H1 (cell line): ENCODE results near the gene C21orf58. TPM values are rescaled to one million over a fixed set of nuclear protein-coding genes. Genes with fewer than 3 reads are reported as not detected.

Source experiments
- CTCF ChIA-PET: fragments of 300-600 bp; sonication (Branson Sonifier 250); formaldehyde crosslinking; loops from one replicate; lab custom pipeline; 2021; ENCODE audit not compliant: partially characterized antibody; lab: Charles Lee
- POLR2A ChIA-PET: fragments of 300-600 bp; sonication (Branson Sonifier 250); formaldehyde crosslinking; loops from one replicate; lab custom pipeline; 2021; ENCODE audit warnings: inconsistent platforms; ENCODE audit not compliant: partially characterized antibody; lab: Charles Lee
- DNase-seq, 2 experiments: peaks; one replicate each; pipeline versions ENCODE4 v3.0.0 to v3.0.0-alpha.2; 2010 to 2022; ENCODE audit warnings: low spot score in 2 of 2, low read depth in 1 of 2, mixed read lengths in 1 of 2
- FAIRE-seq: peaks from 2 replicates; lab custom pipeline; 2011; peaks lifted over from hg19 to GRCh38; lab: Jason Lieb, UNC
- H2AFZ ChIP-seq: 2 replicates; pipeline ENCODE4 v1.8.1; 2012; ENCODE audit warnings: low read length, inconsistent platforms
- H2AK5ac ChIP-seq: 2 replicates; pipeline ENCODE4 v1.6.1; 2013; ENCODE audit warnings: low read depth, low read length
- H2BK120ac ChIP-seq: replicated peaks from 2 replicates; pipeline ENCODE3; 2013; ENCODE audit warnings: low read depth, low read length, inconsistent platforms
- H2BK12ac ChIP-seq: 2 replicates; pipeline ENCODE4 v1.6.1; 2013; ENCODE audit warnings: low read depth, low read length
- H2BK15ac ChIP-seq: 2 replicates; pipeline ENCODE4 v1.6.1; 2013; ENCODE audit warnings: low read length
- H2BK20ac ChIP-seq: 2 replicates; pipeline ENCODE4 v1.6.1; 2013; ENCODE audit warnings: low read length
- H2BK5ac ChIP-seq: 2 replicates; pipeline ENCODE4 v1.6.1; 2013; ENCODE audit warnings: low read depth, low read length
- H3K14ac ChIP-seq: 2 replicates; pipeline ENCODE4 v1.6.1; 2013; ENCODE audit warnings: inconsistent platforms; ENCODE audit not compliant: insufficient read length
- H3K18ac ChIP-seq: 2 replicates; pipeline ENCODE4 v1.6.1; 2013; ENCODE audit warnings: low read length; ENCODE audit errors: extremely low read depth
- H3K23ac ChIP-seq: 2 replicates; pipeline ENCODE4 v1.6.1; 2013; ENCODE audit warnings: inconsistent platforms; ENCODE audit not compliant: insufficient read length
- H3K23me2 ChIP-seq: 2 replicates; pipeline ENCODE4 v1.6.1; 2013; ENCODE audit warnings: low read depth, low read length
- H3K27ac ChIP-seq: 2 replicates; pipeline ENCODE4 v1.6.1; 2011; ENCODE audit warnings: low read depth, low read length, inconsistent platforms
- H3K27me3 ChIP-seq, 4 experiments: replicated peaks in 1 of 4; 1 replicate in 1 of 4; 2 replicates in 3 of 4; pipeline versions ENCODE4 v1.6.1 to v1.8.1; 2011 to 2013; ENCODE audit warnings: low read length in 3 of 4, mild to moderate bottlenecking in 3 of 4, inconsistent platforms in 2 of 4, mixed read lengths in 2 of 4, moderate library complexity in 1 of 4; ENCODE audit not compliant: control insufficient read depth in 3 of 4, insufficient read depth in 3 of 4; ENCODE audit errors: extremely low read depth in 1 of 4
- H3K36me3 ChIP-seq, 4 experiments: 2 replicates each; pipeline versions ENCODE4 v1.6.1 to v1.8.1; 2011 to 2013; ENCODE audit warnings: mild to moderate bottlenecking in 4 of 4, low read length in 3 of 4, moderate library complexity in 2 of 4, control low read depth in 1 of 4, inconsistent platforms in 1 of 4; ENCODE audit not compliant: insufficient read depth in 4 of 4, control insufficient read depth in 2 of 4
- H3K4ac ChIP-seq: replicated peaks from 2 replicates; pipeline ENCODE3; 2013; ENCODE audit warnings: low read length, low read depth, mixed read lengths, inconsistent platforms; ENCODE audit not compliant: insufficient read length
- H3K4me1 ChIP-seq, 4 experiments: replicated peaks in 1 of 4; 1 replicate in 1 of 4; 2 replicates in 3 of 4; pipeline versions ENCODE4 v1.6.1 to v1.8.1; 2011 to 2013; ENCODE audit warnings: low read length in 3 of 4, inconsistent platforms in 2 of 4, mixed read lengths in 1 of 4; ENCODE audit not compliant: insufficient read depth in 4 of 4, control insufficient read depth in 3 of 4
- H3K4me2 ChIP-seq, 2 experiments: 2 replicates each; pipeline versions ENCODE4 v1.6.1 to v1.8.1; 2011 to 2013; ENCODE audit warnings: low read depth in 2 of 2, low read length in 2 of 2, control low read depth in 1 of 2, inconsistent platforms in 1 of 2, mild to moderate bottlenecking in 1 of 2; ENCODE audit not compliant: insufficient read depth in 1 of 2
- H3K4me3 ChIP-seq, 4 experiments: fragments of 200-600, 300-600 bp in 1 of 4; sonication (generic), shearing (Covaris generic), sonication (Bioruptor Twin) in 1 of 4; 2 replicates each; pipeline versions ENCODE4 v1.5.1 to v1.8.1; 2011 to 2016; ENCODE audit warnings: low read length in 4 of 4, low read depth in 3 of 4, control low read depth in 2 of 4, inconsistent platforms in 2 of 4, mild to moderate bottlenecking in 2 of 4, mixed read lengths in 1 of 4, moderate library complexity in 1 of 4; ENCODE audit not compliant: insufficient read depth in 2 of 4; ENCODE audit errors: extremely low read depth in 1 of 4
- H3K56ac ChIP-seq: replicated peaks from 2 replicates; pipeline ENCODE3; 2013; ENCODE audit warnings: low read depth, mild to moderate bottlenecking, mixed read lengths, low read length, inconsistent platforms; ENCODE audit not compliant: insufficient read length
- H3K79me1 ChIP-seq: 2 replicates; pipeline ENCODE4 v1.6.1; 2013; ENCODE audit warnings: low read depth, low read length, control low read depth
- H3K79me2 ChIP-seq, 2 experiments: 2 replicates each; pipeline versions ENCODE4 v1.6.1 to v1.8.1; 2012 to 2013; ENCODE audit warnings: low read length in 2 of 2, mild to moderate bottlenecking in 2 of 2, inconsistent platforms in 1 of 2; ENCODE audit not compliant: insufficient read depth in 2 of 2, control insufficient read depth in 1 of 2
- H3K9ac ChIP-seq, 4 experiments: replicated peaks in 1 of 4; 1 replicate in 1 of 4; 2 replicates in 3 of 4; pipeline versions ENCODE4 v1.6.1 to v1.8.1; 2011 to 2013; ENCODE audit warnings: low read depth in 3 of 4, low read length in 3 of 4, control low read depth in 2 of 4, mild to moderate bottlenecking in 2 of 4, moderate library complexity in 2 of 4, inconsistent platforms in 1 of 4; ENCODE audit errors: extremely low read depth in 1 of 4
- H3K9me3 ChIP-seq, 2 experiments: 2 replicates each; pipeline versions ENCODE4 v1.6.1 to v1.8.1; 2012 to 2013; ENCODE audit warnings: mild to moderate bottlenecking in 2 of 2, moderate library complexity in 2 of 2, control low read depth in 1 of 2, inconsistent platforms in 1 of 2, low read depth in 1 of 2, low read length in 1 of 2, mixed read lengths in 1 of 2; ENCODE audit not compliant: insufficient read depth in 2 of 2
- H4K20me1 ChIP-seq, 2 experiments: replicated peaks in 1 of 2; 2 replicates each; pipeline versions ENCODE3 to v1.8.1; 2011 to 2013; ENCODE audit warnings: inconsistent platforms in 2 of 2, low read length in 2 of 2, mild to moderate bottlenecking in 1 of 2; ENCODE audit not compliant: insufficient read depth in 2 of 2, control insufficient read depth in 1 of 2
- H4K5ac ChIP-seq: 2 replicates; pipeline ENCODE4 v1.6.1; 2013; ENCODE audit warnings: low read length, low read depth, mixed read lengths, inconsistent platforms; ENCODE audit not compliant: insufficient read length
- H4K8ac ChIP-seq: 2 replicates; pipeline ENCODE4 v1.8.0; 2013; ENCODE audit warnings: mild to moderate bottlenecking, moderate library complexity, low read length, inconsistent platforms; ENCODE audit not compliant: insufficient read depth; ENCODE audit errors: extremely low read depth
- H4K91ac ChIP-seq: replicated peaks from 2 replicates; pipeline ENCODE3; 2013; ENCODE audit warnings: low read length, mixed read lengths, inconsistent platforms; ENCODE audit not compliant: insufficient read length
- CHD1 ChIP-seq: IDR thresholded peaks from 2 replicates; pipeline ENCODE4 v1.6.1; 2012; ENCODE audit warnings: low read depth, low read length, improper control_type of control experiment
- CTBP2 ChIP-seq: IDR thresholded peaks from 2 replicates; pipeline ENCODE4 v1.7.0; 2011; ENCODE audit warnings: borderline replicate concordance, mild to moderate bottlenecking, moderate library complexity, mixed read lengths, low read length; ENCODE audit not compliant: insufficient read depth, insufficient read length
- GABPA ChIP-seq: IDR thresholded peaks from 2 replicates; pipeline ENCODE4 v1.6.1; 2011; ENCODE audit warnings: mild to moderate bottlenecking, low read length, moderate library complexity, borderline replicate concordance; ENCODE audit not compliant: insufficient read depth
- HDAC2 ChIP-seq, 2 experiments: fragments of 300-600 bp in 1 of 2; sonication (generic) in 1 of 2; IDR thresholded peaks; 2 replicates each; pipeline ENCODE4 v1.6.1; 2011 to 2012; ENCODE audit warnings: low read depth in 2 of 2, low read length in 2 of 2, mild to moderate bottlenecking in 2 of 2, moderate library complexity in 2 of 2, borderline replicate concordance in 1 of 2, inconsistent platforms in 1 of 2
- RFX5 ChIP-seq: IDR thresholded peaks from 2 replicates; pipeline ENCODE4 v1.6.1; 2011; ENCODE audit warnings: low read depth, low read length, improper control_type of control experiment, borderline replicate concordance
- WGBS, 2 experiments: shearing (Covaris generic) in 1 of 2; methylation state at CpG; one replicate each; pipeline versions ENCODE4 v1.1.6 to v1.1.7; 2013 to 2015; ENCODE audit warnings: low lambda C conversion rate in 2 of 2, mixed read lengths in 2 of 2, inconsistent platforms in 1 of 2, low coverage in 1 of 2, missing lambda C conversion rate in 1 of 2; ENCODE audit not compliant: insufficient replicate concordance in 2 of 2, insufficient coverage in 1 of 2, insufficient read length in 1 of 2; ENCODE audit errors: extremely low coverage in 1 of 2, missing lambda C conversion rate in 1 of 2; 5-methylcytosine and 5-hydroxymethylcytosine counted together
- polyA plus RNA-seq, 7 experiments: library from polyadenylated mRNA; depleted of rRNA in 3 of 7; stranded (reverse) in 5 of 7; unstranded in 2 of 7; fragments of >200 nt in 5 of 7; fragments of 200-250 nt in 2 of 7; gene quantifications; 1 replicate in 5 of 7; 2 replicates in 1 of 7; 4 replicates in 1 of 7; pipeline versions ENCODE4 v1.2.1 to v1.2.3, GENCODE V29; 2011 to 2013; ENCODE audit warnings: missing spikeins in 2 of 7, mixed read lengths in 2 of 7
- total RNA-seq: library from RNA; stranded (reverse); fragmentation: NEBNext Ultra II Directional; extraction: Animal tissue kit (Norgen Biotek cat#: 25700); gene quantifications from 2 replicates; pipeline ENCODE4 v1.2.1, GENCODE V29; 2021
- TF ChIP-seq, protein P1 (sequence below), 3 experiments: IDR thresholded peaks; 1 replicate in 2 of 3; 2 replicates in 1 of 3; pipeline versions ENCODE4 v1.5.1 to v1.6.1; 2011; ENCODE audit warnings: low read length in 3 of 3, mild to moderate bottlenecking in 3 of 3, inconsistent platforms in 2 of 3, low read depth in 1 of 3, moderate library complexity in 1 of 3; ENCODE audit not compliant: insufficient read depth in 1 of 3; ENCODE audit errors: control extremely low read depth in 1 of 3

C21orf58 gene
- total and polyA plus RNA-seq, 2 of the 8 experiments (the other 6 are each of a cell fraction or from before 2014, with no cell fraction given), result 13.8 to 26.1 TPM

- H4K8ac ChIP-seq, result no peak overlapping the region
- no peaks in the 10 kb centered on the region for H3K27me3 ChIP-seq
- no peak overlapping the region for H4K91ac ChIP-seq
- H3K9me3 ChIP-seq, result no peaks in the 10 kb centered on the region
- H3K23me2 ChIP-seq, result no peaks in the 10 kb centered on the region
- H3K36me3 ChIP-seq, result peaks cover 17 to 50% (median 36%) of the 10 kb centered on the region in 4 experiments; a peak in 7 of 8 replicates
- CTCF ChIA-PET, result interaction anchor here (1.1 kb wide), 1 partner anchor 11 kb away, joined by 3 read pairs; no protein-coding TSS in a partner anchor
- H3K56ac ChIP-seq, result no peak overlapping the region
- no peak overlapping the region for H3K4me2 ChIP-seq
- FAIRE-seq (no peak), DNase-seq (no peak)
- no peak overlapping the region for H2BK120ac ChIP-seq
- peaks cover 6% of the 10 kb centered on the region; the same call in 1 of the 2 replicates for H3K79me1 ChIP-seq
- no peak overlapping the region for H2BK20ac ChIP-seq
- no peak overlapping the region for H3K18ac ChIP-seq
- H3K14ac ChIP-seq, result no peak overlapping the region
- no peak overlapping the region for H3K23ac ChIP-seq
- no peaks in the 10 kb centered on the region for H3K4me1 ChIP-seq
- H2BK5ac ChIP-seq, result no peak overlapping the region
- no peak overlapping the region for H3K4ac ChIP-seq
- no peak overlapping the region for H3K4me3 ChIP-seq
- WGBS, 2 experiments, result 95% methylated on average over 10 of the region's 10 CpGs; no CpG with 5 or more reads in 1 of the 2 experiments
- H3K9ac ChIP-seq, result no peak overlapping the region
- peaks cover 7 to 8% of the 10 kb centered on the region in 2 experiments for H4K20me1 ChIP-seq
- TF ChIP-seq HDAC2 (IDR thresholded peaks at IDR 0.05; ENCODE audit: borderline replicate concordance in 1 of 2, low read depth in 2 of 2, low read length in 2 of 2), result no peak
- TF ChIP-seq, protein P1, sequence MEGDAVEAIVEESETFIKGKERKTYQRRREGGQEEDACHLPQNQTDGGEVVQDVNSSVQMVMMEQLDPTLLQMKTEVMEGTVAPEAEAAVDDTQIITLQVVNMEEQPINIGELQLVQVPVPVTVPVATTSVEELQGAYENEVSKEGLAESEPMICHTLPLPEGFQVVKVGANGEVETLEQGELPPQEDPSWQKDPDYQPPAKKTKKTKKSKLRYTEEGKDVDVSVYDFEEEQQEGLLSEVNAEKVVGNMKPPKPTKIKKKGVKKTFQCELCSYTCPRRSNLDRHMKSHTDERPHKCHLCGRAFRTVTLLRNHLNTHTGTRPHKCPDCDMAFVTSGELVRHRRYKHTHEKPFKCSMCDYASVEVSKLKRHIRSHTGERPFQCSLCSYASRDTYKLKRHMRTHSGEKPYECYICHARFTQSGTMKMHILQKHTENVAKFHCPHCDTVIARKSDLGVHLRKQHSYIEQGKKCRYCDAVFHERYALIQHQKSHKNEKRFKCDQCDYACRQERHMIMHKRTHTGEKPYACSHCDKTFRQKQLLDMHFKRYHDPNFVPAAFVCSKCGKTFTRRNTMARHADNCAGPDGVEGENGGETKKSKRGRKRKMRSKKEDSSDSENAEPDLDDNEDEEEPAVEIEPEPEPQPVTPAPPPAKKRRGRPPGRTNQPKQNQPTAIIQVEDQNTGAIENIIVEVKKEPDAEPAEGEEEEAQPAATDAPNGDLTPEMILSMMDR (IDR thresholded peaks at IDR 0.05; ENCODE audit: control extremely low read depth in 1 of 3, insufficient read depth in 1 of 3, low read depth in 1 of 3, low read length in 3 of 3), result no peak
- TF ChIP-seq RFX5, result no peak
- no peak for TF ChIP-seq CHD1
- no peak for TF ChIP-seq CTBP2
- no peak for TF ChIP-seq GABPA
- no peak overlapping the region for H4K5ac ChIP-seq
- POLR2A ChIA-PET, result no interaction called here
- H3K79me2 ChIP-seq, result peaks cover 0 to 15% of the 10 kb centered on the region in 2 experiments; a peak in 2 of 4 replicates
- H2BK15ac ChIP-seq, result no peak overlapping the region
- no peak overlapping the region for H2AFZ ChIP-seq
- no peak overlapping the region for H3K27ac ChIP-seq
- no peak overlapping the region for H2AK5ac ChIP-seq
- H2BK12ac ChIP-seq, result no peak overlapping the region
Observed at GRCh38 chr21:46347203-46347550, 23.5 kb upstream of the C21orf58 start.
